HCT116 (cell line): ENCODE data around the gene MFSD6. TPM values are rescaled to one million over a fixed set of nuclear protein-coding genes. Genes with fewer than 3 reads are reported as not detected.

Source experiments
- ATAC-seq: fragments of 200-7000 bp; cut with Tn5 transposase; 2 replicates; pipeline ENCODE4 v1.9.1; 2020; ENCODE audit warnings: mild to moderate bottlenecking, moderate library complexity
- BruUV-seq: library from RNA; stranded (reverse); fragments of 400-500 nt; replicated peaks from 2 replicates; lab custom pipeline; 2021; lab: Mats Ljungman, UMichigan
- CTCF ChIA-PET: fragments of 300-600 bp; sonication (Branson Sonifier 250); formaldehyde crosslinking; loops from one replicate; lab custom pipeline; 2021; ENCODE audit warnings: antibody characterized with exemption; lab: Charles Lee
- POLR2A ChIA-PET: fragments of 300-600, 350-600 bp; sonication (Branson Sonifier 250); formaldehyde crosslinking; loops from one replicate; lab custom pipeline; 2021; ENCODE audit warnings: antibody characterized with exemption; lab: Charles Lee
- RAD21 ChIA-PET, 2 experiments: fragments of 300-600 bp; sonication (Branson Sonifier 250); formaldehyde crosslinking; loops; one replicate each; lab custom pipeline; 2023; ENCODE audit warnings: low total read pairs in 2 of 2; ENCODE audit not compliant: uncharacterized antibody in 2 of 2, unreplicated experiment in 2 of 2, low non-redundant PET in 1 of 2; lab: Charles Lee
- DNase-seq: peaks from one replicate; pipeline ENCODE4 v3.0.0-alpha.2; 2010; ENCODE audit warnings: low read depth, low spot score
- H2AFZ ChIP-seq: fragments of 200-600 bp; shearing (Covaris generic), sonication (generic); 2 replicates; pipeline ENCODE4 v1.6.1; 2017; ENCODE audit warnings: low read depth, mixed run types, mixed read lengths, antibody characterized with exemption, low read length; ENCODE audit not compliant: poor library complexity, severe bottlenecking
- H3K27ac ChIP-seq: 2 replicates; pipeline ENCODE4 v1.5.1; 2012; ENCODE audit warnings: low read depth, low read length
- H3K27me3 ChIP-seq: fragments of 200-600 bp; sonication (generic); 2 replicates; pipeline ENCODE4 v1.6.1; 2016; ENCODE audit warnings: mixed run types, low read length, mixed read lengths; ENCODE audit not compliant: insufficient read depth
- H3K36me3 ChIP-seq, 2 experiments: fragments of 200-500 bp in 1 of 2; fragments of 200-600 bp in 1 of 2; sonication (Bioruptor generic) in 1 of 2; sonication (generic) in 1 of 2; 2 replicates each; pipeline versions ENCODE4 v1.5.1 to v1.6.1; 2014 to 2016; ENCODE audit warnings: low read length in 2 of 2, inconsistent platforms in 1 of 2, mixed read lengths in 1 of 2, mixed run types in 1 of 2; ENCODE audit not compliant: insufficient read depth in 2 of 2, control insufficient read depth in 1 of 2
- H3K4me1 ChIP-seq, 2 experiments: fragments of 200-600 bp in 1 of 2; sonication (generic) in 1 of 2; 2 replicates each; pipeline versions ENCODE4 v1.5.1 to v1.6.1; 2012 to 2017; ENCODE audit warnings: low read length in 2 of 2, inconsistent platforms in 1 of 2, mild to moderate bottlenecking in 1 of 2, mixed read lengths in 1 of 2, mixed run types in 1 of 2, moderate library complexity in 1 of 2; ENCODE audit not compliant: insufficient read depth in 2 of 2, control insufficient read depth in 1 of 2
- H3K4me2 ChIP-seq: fragments of 200-600 bp; sonication (generic); 2 replicates; pipeline ENCODE4 v1.6.1; 2017; ENCODE audit warnings: mixed run types, low read length, mixed read lengths
- H3K4me3 ChIP-seq, 2 experiments: fragments of 200-600 bp in 1 of 2; sonication (generic) in 1 of 2; replicated peaks in 1 of 2; 2 replicates each; pipeline ENCODE4 v1.5.1; 2011 to 2016; ENCODE audit warnings: low read length in 2 of 2, control low read depth in 1 of 2, low read depth in 1 of 2, mild to moderate bottlenecking in 1 of 2, mixed read lengths in 1 of 2, mixed run types in 1 of 2
- H3K79me2 ChIP-seq: fragments of 200-600 bp; sonication (generic); 2 replicates; pipeline ENCODE4 v1.6.1; 2017; ENCODE audit warnings: mild to moderate bottlenecking, mixed run types, low read length, moderate library complexity, mixed read lengths; ENCODE audit not compliant: insufficient read depth
- H3K9ac ChIP-seq: fragments of 200-600 bp; sonication (generic); 2 replicates; pipeline ENCODE4 v1.6.1; 2016; ENCODE audit warnings: low read length, mixed read lengths
- H3K9me2 ChIP-seq: fragments of 200-600 bp; sonication (generic), shearing (Covaris generic); 2 replicates; pipeline ENCODE4 v1.6.1; 2017; ENCODE audit warnings: mixed run types, mild to moderate bottlenecking, moderate library complexity; ENCODE audit not compliant: insufficient read depth
- H3K9me3 ChIP-seq, 2 experiments: fragments of 200-500 bp in 1 of 2; fragments of 200-600 bp in 1 of 2; sonication (Bioruptor generic) in 1 of 2; sonication (generic) in 1 of 2; 2 replicates each; pipeline ENCODE4 v1.6.1; 2014 to 2017; ENCODE audit warnings: low read length in 2 of 2, mixed read lengths in 2 of 2, inconsistent platforms in 1 of 2, low read depth in 1 of 2, mild to moderate bottlenecking in 1 of 2, mixed run types in 1 of 2, moderate library complexity in 1 of 2; ENCODE audit not compliant: control insufficient read depth in 1 of 2, insufficient read depth in 1 of 2
- H4K20me1 ChIP-seq: fragments of 200-600 bp; sonication (generic), shearing (Covaris generic); 2 replicates; pipeline ENCODE4 v1.6.1; 2017; ENCODE audit warnings: mixed run types, mild to moderate bottlenecking, moderate library complexity; ENCODE audit not compliant: insufficient read depth
- CBX3 ChIP-seq: IDR thresholded peaks from 2 replicates; pipeline ENCODE4 v1.6.1; 2012; ENCODE audit warnings: low read depth
- CEBPB ChIP-seq: IDR thresholded peaks from 2 replicates; pipeline ENCODE4 v1.6.1; 2012; ENCODE audit warnings: low read depth
- EGR1 ChIP-seq: IDR thresholded peaks from 2 replicates; pipeline ENCODE4 v1.6.1; 2012; ENCODE audit warnings: low read depth
- ELF1 ChIP-seq: IDR thresholded peaks from 2 replicates; pipeline ENCODE4 v1.6.1; 2012; ENCODE audit warnings: low read depth, borderline replicate concordance
- EZH2phosphoT487 ChIP-seq: fragments of 200-600 bp; IDR thresholded peaks from 2 replicates; pipeline ENCODE4 v1.6.1; 2018; ENCODE audit warnings: antibody characterized with exemption, borderline replicate concordance
- JUND ChIP-seq: IDR thresholded peaks from 2 replicates; pipeline ENCODE4 v1.6.1; 2012
- RAD21 ChIP-seq: IDR thresholded peaks from 2 replicates; pipeline ENCODE4 v1.6.1; 2012; ENCODE audit warnings: low read depth, mild to moderate bottlenecking
- YY1 ChIP-seq: IDR thresholded peaks from 2 replicates; pipeline ENCODE4 v1.6.1; 2011; ENCODE audit warnings: low read length, low read depth, moderate library complexity, mild to moderate bottlenecking; ENCODE audit not compliant: insufficient replicate concordance; ENCODE audit errors: extremely low read depth
- intact Hi-C: fragments of 100-400 bp; cut with micrococcal nuclease; formaldehyde crosslinking; loops from 2 replicates; pipeline ENCODE4 v1.10.0; 2022
- total RNA-seq: library from RNA; stranded (reverse); gene quantifications from one replicate; pipeline ENCODE4 v1.2.1, GENCODE V29; 2021; ENCODE audit not compliant: unreplicated experiment
- TF ChIP-seq, protein P1 (sequence below): IDR thresholded peaks from 2 replicates; pipeline ENCODE4 v1.6.1; 2011; ENCODE audit warnings: mild to moderate bottlenecking, low read length, moderate library complexity; ENCODE audit not compliant: insufficient replicate concordance; ENCODE audit errors: extremely low read depth
- TF ChIP-seq, protein P2 (sequence below): IDR thresholded peaks from 2 replicates; pipeline ENCODE4 v1.6.1; 2012; ENCODE audit warnings: low read depth
- TF ChIP-seq, protein P3 (sequence below): IDR thresholded peaks from 2 replicates; pipeline ENCODE4 v1.6.1; 2012

MFSD6 gene
- total RNA-seq, 1 experiment from 2014 or later = 18.6 TPM

DNA sequence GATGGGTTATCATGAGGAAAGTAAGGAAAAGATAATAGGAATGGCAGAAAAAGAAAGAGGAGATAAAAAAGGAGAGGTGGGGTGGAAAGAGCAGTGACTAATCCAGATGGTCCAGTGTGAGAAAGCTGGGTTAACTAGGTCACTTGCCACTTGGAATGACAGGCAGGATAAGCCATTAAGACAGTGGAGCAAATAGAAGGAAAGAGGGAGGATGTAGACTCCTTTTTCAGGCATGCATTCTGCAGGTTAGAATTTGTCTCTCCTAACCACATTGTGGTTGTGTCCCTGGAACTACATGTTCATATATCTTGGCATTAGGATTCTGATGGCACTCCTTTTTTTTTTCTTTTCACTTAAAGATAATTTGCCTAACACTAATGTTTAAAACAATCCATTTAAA lies 139.7 kb downstream of the MFSD6 start:
- no peak for DNase-seq
- CTCF ChIA-PET = no interaction called here
- no peaks in the 10 kb centered on the region for H3K4me1 ChIP-seq

DNA sequence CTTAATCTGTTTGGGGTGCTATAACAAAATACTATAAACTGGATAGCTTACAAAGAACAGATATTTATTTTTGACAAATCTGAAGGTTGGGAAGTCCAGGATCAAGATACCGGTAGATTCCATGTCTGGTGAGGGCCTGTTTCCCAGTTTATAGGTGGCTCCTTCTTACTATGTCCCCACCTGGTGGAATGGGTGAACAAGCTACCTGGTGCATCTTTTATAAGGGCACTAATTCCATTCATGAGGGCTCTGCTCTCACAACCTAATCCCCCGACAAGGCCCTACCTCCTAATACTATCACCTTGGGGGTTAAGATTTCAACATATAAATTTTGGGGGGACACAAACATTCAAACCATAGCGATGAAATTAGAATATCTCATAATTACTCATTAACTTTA lies 142.0 kb downstream of the MFSD6 start:
- Histone ChIP-seq H3K79me2 (no peaks in the 10 kb centered on the region), H3K27ac (no peak overlapping the region), H3K9me3 (no peaks in the 10 kb centered on the region), H3K4me1 (peaks cover 0 to 6% of the 10 kb centered on the region in 2 experiments; a peak in 1 of 4 replicates), H3K27me3 (no peaks in the 10 kb centered on the region), H3K9me2 (no peaks in the 10 kb centered on the region), H3K4me3 (no peak overlapping the region), H2AFZ (no peak overlapping the region), H3K9ac (no peak overlapping the region), H3K4me2 (no peak overlapping the region), H4K20me1 (no peaks in the 10 kb centered on the region), H3K36me3 (no peaks in the 10 kb centered on the region)
- no peak for ATAC-seq
- BruUV-seq = no TSS peak
- ChIA-PET POLR2A (no interaction called here), RAD21 (no interaction called here), CTCF (no interaction called here)
- intact Hi-C loops = no loop called here
- no peak for DNase-seq
- TF ChIP-seq, protein P1, sequence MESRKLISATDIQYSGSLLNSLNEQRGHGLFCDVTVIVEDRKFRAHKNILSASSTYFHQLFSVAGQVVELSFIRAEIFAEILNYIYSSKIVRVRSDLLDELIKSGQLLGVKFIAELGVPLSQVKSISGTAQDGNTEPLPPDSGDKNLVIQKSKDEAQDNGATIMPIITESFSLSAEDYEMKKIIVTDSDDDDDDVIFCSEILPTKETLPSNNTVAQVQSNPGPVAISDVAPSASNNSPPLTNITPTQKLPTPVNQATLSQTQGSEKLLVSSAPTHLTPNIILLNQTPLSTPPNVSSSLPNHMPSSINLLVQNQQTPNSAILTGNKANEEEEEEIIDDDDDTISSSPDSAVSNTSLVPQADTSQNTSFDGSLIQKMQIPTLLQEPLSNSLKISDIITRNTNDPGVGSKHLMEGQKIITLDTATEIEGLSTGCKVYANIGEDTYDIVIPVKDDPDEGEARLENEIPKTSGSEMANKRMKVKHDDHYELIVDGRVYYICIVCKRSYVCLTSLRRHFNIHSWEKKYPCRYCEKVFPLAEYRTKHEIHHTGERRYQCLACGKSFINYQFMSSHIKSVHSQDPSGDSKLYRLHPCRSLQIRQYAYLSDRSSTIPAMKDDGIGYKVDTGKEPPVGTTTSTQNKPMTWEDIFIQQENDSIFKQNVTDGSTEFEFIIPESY = no peak
- no peak for TF ChIP-seq YY1
- no peak for TF ChIP-seq ELF1
- no peak for TF ChIP-seq JUND
- TF ChIP-seq, protein P2, sequence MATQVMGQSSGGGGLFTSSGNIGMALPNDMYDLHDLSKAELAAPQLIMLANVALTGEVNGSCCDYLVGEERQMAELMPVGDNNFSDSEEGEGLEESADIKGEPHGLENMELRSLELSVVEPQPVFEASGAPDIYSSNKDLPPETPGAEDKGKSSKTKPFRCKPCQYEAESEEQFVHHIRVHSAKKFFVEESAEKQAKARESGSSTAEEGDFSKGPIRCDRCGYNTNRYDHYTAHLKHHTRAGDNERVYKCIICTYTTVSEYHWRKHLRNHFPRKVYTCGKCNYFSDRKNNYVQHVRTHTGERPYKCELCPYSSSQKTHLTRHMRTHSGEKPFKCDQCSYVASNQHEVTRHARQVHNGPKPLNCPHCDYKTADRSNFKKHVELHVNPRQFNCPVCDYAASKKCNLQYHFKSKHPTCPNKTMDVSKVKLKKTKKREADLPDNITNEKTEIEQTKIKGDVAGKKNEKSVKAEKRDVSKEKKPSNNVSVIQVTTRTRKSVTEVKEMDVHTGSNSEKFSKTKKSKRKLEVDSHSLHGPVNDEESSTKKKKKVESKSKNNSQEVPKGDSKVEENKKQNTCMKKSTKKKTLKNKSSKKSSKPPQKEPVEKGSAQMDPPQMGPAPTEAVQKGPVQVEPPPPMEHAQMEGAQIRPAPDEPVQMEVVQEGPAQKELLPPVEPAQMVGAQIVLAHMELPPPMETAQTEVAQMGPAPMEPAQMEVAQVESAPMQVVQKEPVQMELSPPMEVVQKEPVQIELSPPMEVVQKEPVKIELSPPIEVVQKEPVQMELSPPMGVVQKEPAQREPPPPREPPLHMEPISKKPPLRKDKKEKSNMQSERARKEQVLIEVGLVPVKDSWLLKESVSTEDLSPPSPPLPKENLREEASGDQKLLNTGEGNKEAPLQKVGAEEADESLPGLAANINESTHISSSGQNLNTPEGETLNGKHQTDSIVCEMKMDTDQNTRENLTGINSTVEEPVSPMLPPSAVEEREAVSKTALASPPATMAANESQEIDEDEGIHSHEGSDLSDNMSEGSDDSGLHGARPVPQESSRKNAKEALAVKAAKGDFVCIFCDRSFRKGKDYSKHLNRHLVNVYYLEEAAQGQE = no peak
- TF ChIP-seq, protein P3, sequence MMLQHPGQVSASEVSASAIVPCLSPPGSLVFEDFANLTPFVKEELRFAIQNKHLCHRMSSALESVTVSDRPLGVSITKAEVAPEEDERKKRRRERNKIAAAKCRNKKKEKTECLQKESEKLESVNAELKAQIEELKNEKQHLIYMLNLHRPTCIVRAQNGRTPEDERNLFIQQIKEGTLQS = no peak
- TF ChIP-seq EZH2phosphoT487 = no peak
- no peak for TF ChIP-seq CBX3
- no peak for TF ChIP-seq EGR1

More for the DNA sequence above, 139.7 kb downstream of the MFSD6 start:
- intact Hi-C loops = no loop called here
- Histone ChIP-seq H4K20me1 (no peaks in the 10 kb centered on the region), H3K9ac (no peak overlapping the region), H3K27me3 (no peaks in the 10 kb centered on the region), H3K36me3 (no peaks in the 10 kb centered on the region), H3K9me3 (no peaks in the 10 kb centered on the region), H3K4me3 (no peak overlapping the region), H3K9me2 (no peaks in the 10 kb centered on the region), H3K4me2 (no peak overlapping the region), H2AFZ (no peak overlapping the region), H3K79me2 (no peaks in the 10 kb centered on the region), H3K27ac (no peak overlapping the region)
- TF ChIP-seq RAD21 = no peak
- TF ChIP-seq CEBPB = no peak
- TF ChIP-seq, protein P1 = no peak
- BruUV-seq = no TSS peak
- POLR2A ChIA-PET = no interaction called here
- RAD21 ChIA-PET = no interaction called here
- ATAC-seq = no peak
